ENCODE results near the gene PELI1.

Gene PELI1

DNA sequence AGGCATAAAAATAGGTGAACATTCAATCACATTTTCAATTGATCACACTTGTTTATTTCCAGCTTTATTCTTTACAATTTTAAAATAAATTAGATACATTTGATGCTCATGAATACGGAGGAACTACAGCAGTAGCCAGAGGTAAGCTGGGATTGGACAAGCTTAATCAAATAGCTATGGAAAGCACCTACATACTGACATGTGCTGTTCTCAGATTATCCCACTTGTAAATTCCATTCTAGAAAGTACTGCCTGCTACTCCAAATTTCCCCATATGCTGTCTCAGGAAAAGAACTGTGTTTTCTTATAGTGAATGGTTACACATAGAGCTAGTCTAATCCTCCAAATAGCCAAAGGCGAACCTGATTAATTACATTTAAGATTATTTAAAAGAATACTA, 24.2 kb downstream of the PELI1 start:
- in situ Hi-C loops (cut with HindIII; ENCODE audit: low pct_ligation_motif_present, low sequenced_read_pairs) = no loop called here
- H3K4me3 ChIP-seq (ENCODE audit: low read depth, low read length) = no peak overlapping the region
- H3K36me3 ChIP-seq (replicated peaks) = no peaks in the 10 kb centered on the region
- H3K27ac ChIP-seq = no peak overlapping the region
- DNase-seq = no peak
- TF ChIP-seq, protein P1, sequence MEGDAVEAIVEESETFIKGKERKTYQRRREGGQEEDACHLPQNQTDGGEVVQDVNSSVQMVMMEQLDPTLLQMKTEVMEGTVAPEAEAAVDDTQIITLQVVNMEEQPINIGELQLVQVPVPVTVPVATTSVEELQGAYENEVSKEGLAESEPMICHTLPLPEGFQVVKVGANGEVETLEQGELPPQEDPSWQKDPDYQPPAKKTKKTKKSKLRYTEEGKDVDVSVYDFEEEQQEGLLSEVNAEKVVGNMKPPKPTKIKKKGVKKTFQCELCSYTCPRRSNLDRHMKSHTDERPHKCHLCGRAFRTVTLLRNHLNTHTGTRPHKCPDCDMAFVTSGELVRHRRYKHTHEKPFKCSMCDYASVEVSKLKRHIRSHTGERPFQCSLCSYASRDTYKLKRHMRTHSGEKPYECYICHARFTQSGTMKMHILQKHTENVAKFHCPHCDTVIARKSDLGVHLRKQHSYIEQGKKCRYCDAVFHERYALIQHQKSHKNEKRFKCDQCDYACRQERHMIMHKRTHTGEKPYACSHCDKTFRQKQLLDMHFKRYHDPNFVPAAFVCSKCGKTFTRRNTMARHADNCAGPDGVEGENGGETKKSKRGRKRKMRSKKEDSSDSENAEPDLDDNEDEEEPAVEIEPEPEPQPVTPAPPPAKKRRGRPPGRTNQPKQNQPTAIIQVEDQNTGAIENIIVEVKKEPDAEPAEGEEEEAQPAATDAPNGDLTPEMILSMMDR (IDR thresholded peaks at IDR 0.05; ENCODE audit: low read depth, low read length, missing control alignments) = no peak
- H3K27me3 ChIP-seq (replicated peaks) = no peaks in the 10 kb centered on the region

DNA sequence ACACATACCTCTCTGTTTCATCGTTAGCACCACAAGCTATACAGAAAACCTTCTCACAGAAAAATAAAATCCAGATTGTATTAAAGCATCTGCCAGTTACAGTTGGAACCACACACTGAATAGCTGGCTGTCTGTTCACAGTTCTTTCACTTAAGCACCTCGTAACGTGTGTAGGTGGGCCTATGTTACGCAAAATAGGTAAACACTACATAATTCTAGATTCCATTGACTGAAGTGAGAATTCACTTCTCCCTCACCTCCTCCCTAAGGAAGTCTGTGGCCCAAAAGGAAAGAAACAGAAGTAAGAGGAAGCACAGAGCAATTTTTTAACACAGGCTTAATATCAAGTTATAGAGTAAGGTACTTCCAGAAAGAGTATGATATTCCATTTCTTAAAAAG, 24.9 kb downstream of the PELI1 start:
- H3K27ac ChIP-seq = no peak overlapping the region
- in situ Hi-C loops (cut with HindIII; ENCODE audit: low pct_ligation_motif_present, low sequenced_read_pairs) = no loop called here

DNA sequence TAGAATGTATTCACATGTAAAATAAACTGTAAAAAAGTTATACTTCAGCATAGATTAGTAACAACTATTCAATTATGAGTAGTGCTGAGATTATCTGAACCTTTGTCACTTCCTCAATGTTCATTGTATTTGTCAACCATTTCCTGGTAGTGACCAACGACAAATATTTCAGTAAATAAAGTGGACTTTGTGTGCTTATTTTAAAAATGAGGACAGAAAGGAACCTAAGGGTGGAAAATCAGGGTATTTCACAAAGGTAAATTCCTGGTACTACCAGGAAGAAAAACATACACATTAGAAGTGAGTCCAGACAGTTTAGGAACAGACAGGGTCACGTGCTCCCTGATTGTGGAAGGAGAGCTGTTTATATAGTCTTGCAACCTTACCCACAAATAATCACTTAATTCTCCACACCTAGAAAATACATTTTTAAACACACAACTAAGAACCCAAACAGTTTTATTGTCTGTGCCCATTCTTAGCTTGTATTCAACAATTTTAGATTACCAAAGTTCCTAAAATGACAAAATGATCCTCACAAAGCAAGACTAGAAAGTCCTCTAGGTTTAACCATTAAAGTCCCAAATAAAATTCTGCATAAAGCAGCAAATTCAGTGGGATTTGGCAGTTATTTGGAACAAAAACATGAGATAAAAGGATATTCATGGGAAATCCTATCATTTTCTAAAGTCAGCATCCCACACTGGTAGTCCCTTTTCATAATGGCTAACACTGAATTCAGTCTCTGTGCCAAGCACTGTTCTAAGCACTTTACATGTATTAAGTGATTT, 28.2 kb downstream of the PELI1 start:
- TF ChIP-seq, protein P1 (IDR thresholded peaks at IDR 0.05; ENCODE audit: low read depth, low read length, missing control alignments) = no peak
- H3K4me3 ChIP-seq (ENCODE audit: low read depth, low read length) = no peak overlapping the region
- H3K27me3 ChIP-seq (replicated peaks) = no peaks in the 10 kb centered on the region
- in situ Hi-C loops (cut with HindIII; ENCODE audit: low pct_ligation_motif_present, low sequenced_read_pairs) = no loop called here
- H3K36me3 ChIP-seq (replicated peaks) = no peaks in the 10 kb centered on the region
- no peak for DNase-seq
- H3K27ac ChIP-seq = no peak overlapping the region

More for the DNA sequence above, 24.9 kb downstream of the PELI1 start:
- no peak overlapping the region for H3K4me3 ChIP-seq (ENCODE audit: low read depth, low read length)
- no peak for DNase-seq
- no peaks in the 10 kb centered on the region for H3K36me3 ChIP-seq (replicated peaks)
- H3K27me3 ChIP-seq (replicated peaks) = no peaks in the 10 kb centered on the region
- TF ChIP-seq, protein P1 (IDR thresholded peaks at IDR 0.05; ENCODE audit: low read depth, low read length, missing control alignments) = no peak

DNA sequence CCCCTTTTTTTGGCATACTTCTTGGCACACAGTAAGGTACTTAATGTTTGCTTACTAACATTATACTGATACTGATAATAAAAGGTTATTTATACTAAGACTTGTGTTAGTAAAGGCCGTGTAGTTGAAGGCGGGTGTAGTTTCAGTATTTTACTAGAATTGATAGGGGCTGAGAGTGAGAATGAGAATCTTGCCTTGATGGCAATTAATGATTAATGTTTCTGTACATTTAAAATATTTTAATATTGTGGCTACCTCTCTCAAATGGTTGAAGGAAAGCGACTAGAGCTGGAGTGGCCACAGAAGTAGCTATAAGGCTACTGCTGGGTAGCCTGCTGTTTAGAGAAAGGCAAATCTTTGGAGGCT, 29.3 kb downstream of the PELI1 start:
- no peaks in the 10 kb centered on the region for H3K36me3 ChIP-seq (replicated peaks)
- no peaks in the 10 kb centered on the region for H3K27me3 ChIP-seq (replicated peaks)
- no peak overlapping the region for H3K27ac ChIP-seq
- in situ Hi-C loops (cut with HindIII; ENCODE audit: low pct_ligation_motif_present, low sequenced_read_pairs) = no loop called here
- TF ChIP-seq, protein P1 (IDR thresholded peaks at IDR 0.05; ENCODE audit: low read depth, low read length, missing control alignments) = no peak
- DNase-seq = no peak
- no peak overlapping the region for H3K4me3 ChIP-seq (ENCODE audit: low read depth, low read length)

DNA sequence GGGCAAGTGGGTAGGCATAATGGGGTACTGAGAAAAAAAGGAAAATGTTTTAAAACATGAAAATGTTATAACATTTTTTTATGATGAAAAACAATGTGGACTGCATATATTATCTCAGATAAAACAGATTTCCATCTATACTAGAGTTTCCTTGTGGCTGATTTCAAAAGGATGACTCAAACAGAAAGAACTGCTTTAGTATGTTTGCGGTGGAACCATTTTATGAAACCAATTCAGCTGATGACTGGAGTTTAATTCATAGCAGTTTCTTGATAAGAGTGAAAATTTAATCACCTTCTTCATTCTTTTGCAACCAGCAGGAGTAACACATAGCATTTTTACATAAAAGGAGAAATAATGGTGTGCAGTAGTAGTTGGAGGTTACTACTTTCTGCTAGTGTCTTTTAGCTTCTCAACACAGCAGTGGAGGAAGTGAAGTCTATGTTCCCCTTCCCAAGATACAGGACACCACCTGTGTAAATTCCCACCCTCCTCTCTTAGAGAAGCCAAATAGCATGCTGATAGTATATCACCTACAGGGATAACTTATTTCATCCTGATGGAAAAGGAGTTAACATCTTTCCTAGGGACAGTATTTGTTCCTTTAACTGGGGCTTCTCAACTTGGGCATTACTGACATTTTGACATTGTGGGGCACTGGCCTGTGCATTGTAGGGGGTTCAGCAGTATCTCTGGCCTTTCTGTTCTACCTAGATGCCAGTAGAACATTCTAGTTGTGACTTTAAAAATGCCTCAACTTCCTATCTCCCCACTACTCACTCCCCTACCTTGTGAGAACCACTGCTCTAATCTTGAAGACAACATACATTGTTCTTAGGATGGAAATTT, 29.9 kb downstream of the PELI1 start:
- H3K27ac ChIP-seq = peak overlapping the region; percentile 1
- no peaks in the 10 kb centered on the region for H3K27me3 ChIP-seq (replicated peaks)
- peak; percentile 41 for DNase-seq
- no peak overlapping the region for H3K4me3 ChIP-seq (ENCODE audit: low read depth, low read length)
- no peaks in the 10 kb centered on the region for H3K36me3 ChIP-seq (replicated peaks)
- in situ Hi-C loops (cut with HindIII; ENCODE audit: low pct_ligation_motif_present, low sequenced_read_pairs) = no loop called here
- TF ChIP-seq, protein P1 (IDR thresholded peaks at IDR 0.05; ENCODE audit: low read depth, low read length, missing control alignments) = no peak

Measured in brain microvascular endothelial cell (primary cell).